HG03045 (cell line): ENCODE results near the gene FKBP5.
"Not testable (repeated sequence)": the region's sequence is repeated elsewhere in the genome, so short reads cannot be mapped to it uniquely, and the experiment has no call there.

ENCODE experiments used
- ATAC-seq: cut with Tn5 transposase; IDR thresholded peaks from one replicate; pipeline ENCODE4 v1.9.1; 2021; ENCODE audit warnings: mild to moderate bottlenecking, moderate library complexity; ENCODE audit not compliant: unreplicated experiment

FKBP5 gene

DNA sequence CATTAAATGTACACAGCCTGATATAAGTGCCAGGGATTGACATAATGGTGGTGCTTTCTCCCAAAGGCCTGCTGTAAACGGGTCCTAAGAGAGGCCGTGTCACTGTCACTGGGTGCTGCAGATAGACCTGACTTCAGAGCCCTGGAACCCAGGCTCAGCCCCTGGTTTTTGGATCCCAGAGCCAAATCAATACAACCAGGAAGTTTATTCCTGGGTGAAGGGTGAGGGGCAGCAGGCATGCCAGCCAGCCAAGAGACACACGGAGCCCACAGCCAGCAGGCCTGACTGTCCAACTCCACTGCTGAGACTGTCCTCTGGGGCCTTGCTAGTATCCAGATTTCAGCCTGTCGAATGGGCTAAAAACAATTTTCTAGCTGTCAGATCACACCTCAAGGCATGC lies 35.3 kb upstream of the FKBP5 start:
- ATAC-seq = no peak

DNA sequence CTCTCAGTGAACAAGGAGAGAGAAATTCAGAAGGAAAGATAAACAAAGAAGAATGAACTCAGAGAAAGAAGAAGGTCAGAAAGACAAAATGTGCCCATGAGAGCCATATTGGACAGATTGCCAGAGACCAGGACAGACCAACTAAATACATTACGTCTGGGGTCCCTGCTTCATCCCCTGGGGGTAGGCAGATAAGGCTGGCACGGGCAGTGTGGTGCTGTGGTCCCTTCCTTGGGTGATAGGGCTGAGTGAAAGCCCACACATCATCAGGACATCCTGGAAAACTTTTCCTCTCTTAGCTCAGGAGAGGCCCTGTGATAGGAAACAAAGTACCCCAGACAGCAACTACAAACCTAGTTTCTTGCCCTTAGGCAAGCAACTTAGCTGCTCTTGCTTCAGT lies 34.9 kb upstream of the FKBP5 start:
- ATAC-seq = no peak

DNA sequence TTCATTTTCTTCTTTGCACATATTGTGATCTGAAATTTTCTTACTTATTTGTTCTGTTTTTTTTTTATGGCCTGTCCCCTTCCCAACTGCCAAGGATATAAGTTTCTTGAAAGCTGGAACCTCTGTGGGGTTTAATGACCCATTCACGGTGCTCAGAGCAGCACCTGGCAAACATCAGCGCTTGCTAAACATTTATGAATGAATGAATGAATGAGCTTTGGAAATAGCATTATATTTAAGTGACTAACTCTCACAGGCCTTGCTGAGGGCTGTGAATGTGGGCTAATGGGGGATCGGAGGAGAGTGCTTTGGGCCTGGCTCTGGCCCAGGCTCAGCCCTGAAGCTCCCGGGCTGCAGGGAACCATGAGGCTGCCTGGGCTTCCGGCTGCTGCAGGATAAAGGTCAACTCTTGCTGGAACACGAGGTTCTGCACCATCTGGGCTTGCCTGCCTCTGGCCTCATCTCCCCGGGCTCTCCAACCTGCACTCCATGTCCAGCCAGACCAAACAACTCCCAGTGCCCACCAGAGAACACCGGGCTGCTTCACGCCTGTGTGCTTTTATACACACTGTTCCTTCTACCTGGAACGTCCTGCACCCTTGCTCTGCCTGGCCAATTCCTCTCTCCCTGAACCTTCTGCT lies 33.5 kb upstream of the FKBP5 start:
- no peak for ATAC-seq

DNA sequence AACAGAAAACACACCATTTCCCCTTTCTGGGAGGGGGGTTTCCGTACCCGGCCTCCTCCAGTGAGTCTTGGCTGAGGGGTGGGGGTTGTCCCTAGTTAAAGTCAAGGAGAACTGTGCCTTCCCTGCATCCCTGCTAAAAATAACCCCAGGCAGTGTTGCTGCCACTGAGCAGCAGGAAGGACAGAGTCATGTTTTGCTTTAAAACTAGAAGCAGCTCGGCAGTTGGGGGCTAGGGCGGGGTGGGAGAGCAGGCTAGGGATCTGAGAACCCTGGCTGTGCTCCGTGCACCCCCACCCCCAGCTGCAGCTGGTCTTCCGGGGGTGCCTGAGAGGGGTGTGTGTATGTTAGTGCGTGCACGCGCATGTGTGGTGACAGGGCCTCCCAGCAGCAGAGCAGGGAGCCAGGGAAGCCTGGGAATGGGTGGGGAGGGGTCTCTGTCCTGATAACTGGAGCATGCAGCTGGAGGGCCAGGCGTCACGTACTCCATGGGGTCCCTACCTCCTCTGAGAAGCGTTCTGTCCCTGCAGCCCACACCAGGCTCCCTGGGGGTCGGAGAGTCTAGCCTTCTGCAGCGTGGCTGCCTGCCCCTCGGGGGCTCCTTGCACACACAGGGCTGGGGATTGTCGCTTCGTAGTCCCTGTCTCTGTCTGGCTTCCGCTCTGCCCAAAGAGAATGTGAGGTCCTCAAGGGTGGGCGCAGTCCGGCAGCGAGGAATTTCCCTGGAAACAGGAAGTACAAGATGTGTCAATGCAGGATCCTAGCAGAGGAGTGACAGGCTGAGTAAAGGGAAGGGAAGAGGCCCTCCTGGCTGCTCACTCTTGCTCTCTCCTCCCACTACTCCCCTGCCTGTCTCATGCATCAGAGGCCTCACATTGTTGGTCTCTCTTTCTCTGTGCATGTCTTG lies 31.4 kb upstream of the FKBP5 start:
- ATAC-seq = peak; percentile 49

DNA sequence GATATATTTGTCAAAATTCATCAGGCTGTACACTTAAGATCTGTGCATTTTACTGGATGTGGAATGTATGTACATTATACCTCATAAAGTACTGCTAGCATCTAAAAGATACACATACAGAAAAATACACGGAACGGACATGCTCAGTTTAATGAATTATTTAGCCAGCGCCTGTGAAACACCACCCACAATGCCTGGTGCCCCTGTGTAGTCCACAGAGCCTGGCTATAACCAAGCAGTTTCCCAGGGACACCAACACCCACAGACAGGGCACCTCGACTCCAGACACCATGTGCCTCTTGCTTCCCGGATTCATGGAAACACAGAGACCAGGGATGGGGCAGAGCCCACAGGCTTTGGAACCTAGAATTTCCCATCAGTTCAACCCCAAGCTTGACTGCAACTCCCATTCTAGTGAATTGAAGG lies 30.7 kb upstream of the FKBP5 start:
- peak; percentile 20 for ATAC-seq

DNA sequence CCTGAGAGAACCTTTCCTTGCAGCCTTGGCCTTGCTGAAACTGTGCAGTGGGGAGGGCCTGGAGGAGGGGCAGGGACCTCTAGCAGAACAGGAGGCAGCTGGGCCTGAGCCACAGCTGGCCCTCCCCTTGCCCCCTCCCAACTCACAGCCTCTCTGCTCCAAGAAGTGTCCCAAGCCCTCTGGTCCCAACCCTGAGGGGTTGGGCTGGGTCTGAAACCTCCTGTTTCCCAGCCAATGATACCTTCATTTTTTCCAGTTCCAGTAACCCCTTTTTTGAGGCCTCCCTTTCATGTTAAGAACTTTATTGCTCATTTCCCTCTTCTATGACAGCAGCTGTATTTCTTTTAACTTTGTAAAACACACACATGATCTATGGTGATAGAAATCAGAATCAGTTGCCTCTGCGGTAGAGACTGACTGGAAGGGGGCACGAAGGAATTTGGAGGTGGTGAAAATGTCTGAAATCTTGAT lies 30.2 kb upstream of the FKBP5 start:
- no peak for ATAC-seq

DNA sequence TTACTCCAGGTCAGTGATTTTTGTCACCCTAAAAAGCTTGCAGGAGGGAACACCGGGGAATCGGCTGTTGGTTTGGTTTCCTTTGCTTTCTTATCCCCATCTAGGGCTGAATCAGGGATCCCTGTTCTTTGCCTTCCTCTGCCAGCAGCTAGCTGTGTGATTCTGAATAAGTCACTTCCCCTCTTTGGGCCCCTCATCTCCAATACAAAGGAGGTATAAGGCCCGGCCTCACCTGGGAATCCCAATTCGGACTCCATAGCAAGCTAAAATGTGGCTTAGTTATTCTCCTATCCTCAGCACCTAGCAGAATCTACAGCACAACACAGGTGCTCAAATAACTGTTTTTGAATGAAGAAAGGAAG lies 29.6 kb upstream of the FKBP5 start:
- ATAC-seq = no peak

DNA sequence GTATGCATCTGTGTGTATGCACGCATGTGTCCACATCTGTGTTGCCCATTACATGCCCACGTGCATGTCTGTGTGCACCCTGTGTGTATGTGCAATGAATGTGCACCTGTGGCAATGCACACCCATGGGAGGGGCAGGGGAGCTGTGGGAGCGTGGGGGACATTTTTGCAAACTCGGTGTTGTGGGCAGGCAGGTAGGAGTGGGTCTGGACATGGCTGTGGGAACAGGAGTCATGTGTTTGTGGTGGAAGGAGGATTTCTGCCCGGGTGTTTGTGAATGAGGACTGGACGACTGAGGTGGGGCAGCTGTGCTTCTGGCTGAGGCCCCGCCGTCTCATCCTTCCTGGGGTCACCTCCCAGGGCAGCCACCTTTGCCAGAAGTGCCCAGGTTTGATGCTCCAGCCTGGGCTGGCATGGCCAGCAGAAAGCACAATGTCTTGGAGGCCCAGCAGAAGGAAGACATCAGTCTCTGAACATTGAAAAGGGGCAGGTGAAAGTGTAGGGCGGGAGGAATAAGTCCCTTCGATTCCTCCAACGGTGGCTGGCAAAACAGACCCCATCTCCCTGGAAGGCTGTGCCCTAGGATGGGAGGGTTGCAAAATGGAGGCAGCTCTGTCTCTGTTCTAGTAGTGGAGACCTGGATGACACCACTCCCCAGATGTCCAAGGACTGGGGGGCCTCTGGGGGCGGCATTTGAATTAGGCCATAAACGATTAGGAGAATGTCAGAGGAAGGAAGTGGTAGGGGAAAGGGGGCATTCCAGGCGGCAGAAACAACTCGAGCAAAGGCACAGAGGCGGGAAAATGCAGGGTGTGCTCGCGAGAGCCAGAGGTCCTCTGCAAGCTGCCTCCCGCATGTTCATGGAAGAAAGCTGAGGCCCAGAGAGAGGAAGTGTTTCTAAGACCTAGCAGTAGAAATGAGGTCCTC lies 29.0 kb upstream of the FKBP5 start:
- ATAC-seq = no peak

DNA sequence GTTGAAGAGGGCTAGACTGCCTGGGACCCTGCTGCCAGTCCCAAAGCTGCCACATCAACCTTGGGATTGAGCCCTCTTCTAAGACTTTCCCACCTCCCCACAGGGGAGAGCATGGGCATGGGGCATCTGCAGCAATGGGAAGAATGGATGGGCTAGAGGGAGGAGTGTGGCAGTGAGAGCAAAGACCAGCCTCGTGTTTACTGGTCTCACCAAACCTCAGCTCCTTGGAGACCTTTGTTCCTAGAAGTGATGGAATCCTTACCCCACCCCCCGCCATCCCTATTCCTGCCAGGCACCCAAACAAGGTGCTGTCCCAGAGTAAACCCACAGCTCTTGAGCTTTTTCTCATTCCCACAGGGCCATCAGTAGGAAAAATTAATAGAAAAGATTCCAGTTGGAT lies 28.1 kb upstream of the FKBP5 start:
- no peak for ATAC-seq

DNA sequence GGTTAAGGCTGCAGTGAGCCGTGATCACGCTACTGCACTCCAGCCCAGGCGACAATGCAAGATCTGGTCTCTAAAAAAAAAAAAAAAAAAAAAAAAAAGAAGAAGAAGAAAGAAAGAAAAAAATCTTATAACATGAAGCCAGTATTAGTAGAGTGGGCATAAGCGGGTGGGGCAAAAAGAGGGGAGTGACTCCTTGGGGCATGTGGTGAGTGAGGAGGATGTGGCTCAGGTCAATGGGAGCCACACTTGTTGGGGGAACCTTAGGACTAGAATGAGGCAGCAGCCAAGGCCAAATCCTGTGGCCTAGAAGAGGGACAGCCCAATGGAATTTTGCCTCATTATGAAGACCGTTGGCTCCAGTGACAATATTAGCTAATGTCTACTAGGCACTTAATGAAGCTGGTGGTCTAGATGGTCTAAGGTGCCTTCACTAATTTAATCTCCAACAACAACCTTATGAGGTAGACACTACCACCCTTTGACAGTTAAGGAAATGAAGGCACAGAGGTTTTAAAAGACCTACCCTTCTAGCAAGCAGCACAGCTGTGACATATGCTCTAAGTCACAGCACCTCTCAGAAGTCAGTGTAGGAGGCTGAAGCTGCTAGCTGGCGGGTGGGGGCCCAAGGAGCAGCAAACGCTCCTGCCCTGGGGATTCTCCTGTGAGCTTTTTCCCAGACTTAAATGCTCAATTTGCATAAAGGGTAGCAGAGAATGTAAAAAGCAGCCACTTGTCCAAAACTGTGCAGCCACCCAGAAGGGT lies 24.5 kb upstream of the FKBP5 start:
- ATAC-seq = no peak

DNA sequence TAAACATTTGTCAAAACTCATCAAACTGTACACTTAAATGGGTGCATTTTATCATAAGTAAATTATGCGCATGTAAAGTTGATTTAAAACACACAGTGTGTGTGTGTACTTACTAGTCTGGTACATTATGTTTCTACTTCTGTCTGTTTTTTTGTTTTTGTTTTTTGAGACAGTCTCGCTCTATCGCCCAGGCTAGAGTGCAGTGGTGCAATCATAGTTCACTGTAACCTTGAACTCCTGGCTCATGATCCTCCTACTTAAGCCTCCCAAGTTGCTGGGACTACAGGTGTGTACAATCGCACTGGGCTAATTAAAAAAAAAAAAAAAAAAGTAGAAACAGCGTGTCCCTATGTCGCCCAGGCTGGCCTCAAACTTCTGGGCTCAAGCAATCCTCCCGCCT lies 23.0 kb upstream of the FKBP5 start:
- no peak for ATAC-seq

DNA sequence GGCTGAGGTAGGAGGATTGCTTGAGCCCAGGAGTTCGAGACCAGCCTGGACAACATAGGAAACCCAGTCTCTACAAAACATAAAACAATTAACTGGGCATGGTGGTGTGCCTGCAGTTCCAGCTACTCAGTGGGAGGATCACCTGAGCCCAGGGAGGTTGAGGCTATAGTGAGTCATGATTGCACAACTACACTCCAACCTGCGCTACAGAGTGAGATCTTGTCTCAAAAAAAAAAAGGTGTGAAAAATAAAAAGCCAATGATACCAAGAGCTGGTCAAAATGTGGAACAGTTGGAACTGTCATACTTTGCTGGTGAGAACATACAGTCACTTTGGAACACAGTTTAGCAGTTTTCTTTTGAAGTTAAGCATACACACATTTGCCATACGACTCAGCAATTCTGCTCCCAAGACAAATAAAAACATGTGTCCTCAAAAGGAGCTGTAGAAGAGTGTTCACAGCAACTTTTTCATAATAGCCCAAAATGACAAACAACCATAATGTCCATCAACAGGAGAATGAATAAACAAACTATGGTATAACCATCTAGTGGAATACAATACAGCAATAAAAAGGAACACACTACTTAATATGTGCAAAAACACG lies 21.6 kb upstream of the FKBP5 start:
- no peak for ATAC-seq

DNA sequence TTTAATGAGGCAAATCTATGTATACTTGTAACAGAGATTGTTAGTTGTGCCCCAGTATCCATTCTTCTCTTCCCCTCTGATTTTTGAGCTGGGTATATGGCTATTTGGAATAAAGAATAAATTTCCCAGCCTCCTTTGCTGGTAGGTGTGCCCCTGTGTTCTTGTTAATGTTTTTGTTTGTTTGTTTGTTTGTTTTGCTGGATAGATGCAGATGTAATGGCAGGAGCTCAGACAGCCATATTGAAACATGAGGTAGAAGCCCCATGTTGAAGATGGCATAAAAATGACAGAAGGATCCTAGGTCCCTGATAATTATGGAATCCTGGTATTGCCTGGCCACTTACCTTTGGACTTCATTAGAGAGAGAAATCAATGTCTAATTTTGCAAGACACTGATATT lies 19.9 kb upstream of the FKBP5 start:
- no peak for ATAC-seq

DNA sequence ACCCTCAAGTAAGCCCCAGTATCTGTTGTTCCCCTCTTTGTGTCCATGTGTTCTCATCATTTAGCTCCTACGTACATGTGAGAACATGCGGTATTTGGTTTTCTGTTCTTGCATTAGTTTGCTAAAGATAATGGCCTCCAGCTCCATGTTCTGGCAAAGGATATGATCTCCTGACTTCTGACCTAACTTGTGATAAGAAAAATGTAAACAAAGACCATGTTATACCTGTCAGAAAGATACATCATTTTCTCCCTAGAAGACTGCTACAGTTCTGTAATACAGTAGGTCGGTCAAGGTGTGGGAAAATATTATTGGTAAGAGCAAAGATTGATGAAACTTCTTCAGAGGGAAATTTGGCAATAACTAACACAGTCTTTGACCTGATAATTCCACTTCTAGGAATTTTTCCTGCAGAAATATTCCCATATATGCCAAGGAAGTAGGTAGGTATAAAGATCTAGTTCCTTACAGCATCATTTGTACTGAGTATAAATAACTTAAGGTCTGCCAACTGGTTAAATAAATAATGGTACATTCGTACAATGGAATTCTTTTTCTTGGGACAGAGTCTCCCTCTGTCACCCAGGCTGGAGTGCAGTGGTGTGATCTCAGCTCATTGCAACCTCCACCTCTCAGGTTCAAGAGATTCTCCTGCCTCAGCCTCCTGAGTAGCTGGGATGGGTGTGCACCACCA lies 19.1 kb upstream of the FKBP5 start:
- no peak for ATAC-seq

DNA sequence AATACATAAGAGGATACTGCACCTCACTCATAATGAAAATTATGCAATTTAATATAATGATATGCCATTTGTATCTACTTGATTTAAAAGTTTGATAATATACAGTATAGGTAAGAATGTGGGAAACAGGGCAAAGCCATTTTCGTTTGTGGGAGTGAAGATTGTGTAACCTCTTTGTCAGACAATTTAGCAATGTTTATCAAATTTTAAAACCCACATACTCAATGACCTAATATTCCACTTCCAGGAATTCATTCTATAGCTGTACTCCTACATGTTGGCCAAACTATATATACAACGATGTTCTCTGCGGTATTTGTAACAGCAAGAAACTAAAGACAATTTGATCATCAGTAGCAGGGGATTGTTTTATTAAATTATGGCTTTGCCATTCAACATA lies 17.8 kb upstream of the FKBP5 start:
- ATAC-seq = no peak

DNA sequence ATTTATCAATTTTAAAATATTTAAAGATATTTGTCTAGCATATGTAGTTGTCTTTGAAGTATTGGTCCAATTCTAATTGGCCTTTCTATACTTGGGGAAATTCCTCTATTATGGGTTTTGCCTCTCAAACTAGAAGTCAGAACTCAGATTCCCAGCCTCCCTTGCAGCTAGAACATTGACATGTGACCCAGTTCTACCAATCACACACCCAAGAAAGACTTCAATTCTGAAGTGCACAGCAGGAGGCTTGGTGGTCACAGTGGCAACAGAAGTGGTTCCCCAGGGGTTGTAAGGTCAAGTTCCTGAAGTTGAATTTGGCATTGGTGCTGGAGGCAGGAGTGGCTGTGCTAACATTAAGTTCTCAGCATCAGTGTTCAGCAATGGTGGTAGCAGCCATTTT lies 14.8 kb upstream of the FKBP5 start:
- ATAC-seq = no peak

DNA sequence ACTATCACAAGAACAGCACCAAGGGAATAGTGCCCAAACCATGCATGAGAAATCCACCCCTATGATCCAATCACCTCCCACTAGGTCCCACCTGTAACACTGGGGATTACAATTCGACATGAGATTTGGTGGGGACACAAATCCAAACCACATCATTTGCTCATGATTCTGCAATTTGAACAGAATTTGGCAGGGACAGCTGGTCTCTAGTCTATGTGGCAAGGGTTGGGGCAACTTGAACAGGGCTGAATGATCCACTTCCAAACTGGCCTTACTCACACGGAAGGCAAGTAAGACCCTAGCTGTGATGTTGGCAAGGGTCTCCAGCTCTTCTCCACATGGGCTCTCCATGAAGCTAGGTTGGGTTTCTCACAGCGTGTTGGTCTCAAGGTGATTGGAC lies 10.1 kb upstream of the FKBP5 start:
- ATAC-seq = no peak

DNA sequence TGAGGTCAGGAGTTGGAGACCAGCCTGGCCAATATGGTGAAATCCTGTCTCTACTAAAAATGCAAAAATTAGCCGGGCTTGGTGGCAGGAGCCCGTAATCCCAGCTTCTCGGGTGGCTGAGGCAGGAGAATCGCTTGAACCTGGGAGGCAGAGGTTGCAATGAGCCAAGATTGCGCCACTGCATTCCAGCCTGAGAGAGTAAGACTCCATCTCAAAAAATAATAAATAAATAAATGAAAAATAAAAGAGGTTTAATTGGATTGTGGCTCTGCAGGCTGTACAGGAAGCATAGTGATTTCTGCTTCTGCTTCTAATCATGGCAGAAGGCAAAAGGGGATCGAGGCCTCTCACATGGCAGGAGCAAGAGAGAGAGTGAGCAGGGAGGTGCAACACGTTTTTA lies 9.7 kb upstream of the FKBP5 start:
- not testable (repeated sequence) for ATAC-seq

DNA sequence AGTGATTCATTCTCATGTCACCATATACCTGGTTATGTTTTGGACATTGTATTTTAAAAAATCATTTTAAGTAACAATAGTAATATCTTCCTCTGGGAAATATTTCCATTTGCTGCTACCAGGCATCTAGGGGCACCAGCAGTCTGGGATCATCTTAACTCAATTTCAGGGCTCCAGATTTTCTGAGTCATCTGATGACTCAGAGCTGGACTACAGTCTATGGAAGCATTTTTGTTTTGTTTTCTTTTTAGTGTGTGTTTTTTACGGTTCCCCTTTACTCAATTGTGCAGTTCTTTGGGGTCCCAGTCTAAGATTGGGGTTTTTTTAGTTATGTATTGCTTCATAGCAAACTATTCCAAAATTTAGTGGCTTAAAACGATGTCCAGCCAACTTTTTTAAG lies 5.7 kb upstream of the FKBP5 start:
- no peak for ATAC-seq
